WTC11 (cell line): ENCODE data around the gene TAS2R13. TPM values are rescaled to one million over a fixed set of nuclear protein-coding genes. Genes with fewer than 3 reads are reported as not detected.

Experiments
- ATAC-seq: fragments of 200-7000 bp; cut with Tn5 transposase; 2 replicates; pipeline ENCODE4 v1.10.0; 2021; ENCODE audit warnings: mild to moderate bottlenecking, moderate library complexity
- CTCF ChIA-PET: fragments of 300-600 bp; sonication (Branson Sonifier 250); formaldehyde crosslinking; loops from one replicate; lab custom pipeline; 2021; ENCODE audit warnings: antibody characterized with exemption; lab: Charles Lee
- POLR2A ChIA-PET: fragments of 350-600 bp; sonication (Branson Sonifier 250); formaldehyde crosslinking; loops from one replicate; lab custom pipeline; 2021; ENCODE audit warnings: antibody characterized with exemption; lab: Charles Lee
- DNase-seq: peaks from one replicate; pipeline ENCODE4 v3.0.0; 2021; ENCODE audit warnings: low spot score
- H3K27ac Mint-ChIP-seq: 2 replicates; pipeline ENCODE4 v1.8.0; 2021; ENCODE audit warnings: mixed read lengths
- H3K27me3 Mint-ChIP-seq: 2 replicates; pipeline ENCODE4 v1.8.0; 2021; ENCODE audit warnings: low read depth, mild to moderate bottlenecking, moderate library complexity, mixed read lengths
- H3K36me3 Mint-ChIP-seq: 2 replicates; pipeline ENCODE4 v1.8.0; 2021; ENCODE audit warnings: mixed read lengths
- H3K4me1 Mint-ChIP-seq: 2 replicates; pipeline ENCODE4 v1.8.0; 2022; ENCODE audit warnings: mixed read lengths
- H3K4me3 Mint-ChIP-seq: 2 replicates; pipeline ENCODE4 v1.8.0; 2021; ENCODE audit warnings: mild to moderate bottlenecking, moderate library complexity, mixed read lengths
- H3K9me3 Mint-ChIP-seq: 2 replicates; pipeline ENCODE4 v1.8.0; 2021; ENCODE audit warnings: mixed read lengths
- CREB1 ChIP-seq: sonication (generic); formaldehyde crosslinking; IDR thresholded peaks from 2 replicates; pipeline ENCODE4 v1.8.0; 2023; ENCODE audit warnings: mild to moderate bottlenecking, missing genetic modification reagents
- ELF4 ChIP-seq: sonication (generic); formaldehyde crosslinking; IDR thresholded peaks from 2 replicates; pipeline ENCODE4 v1.8.1; 2022; ENCODE audit warnings: low read depth, mild to moderate bottlenecking, moderate library complexity, missing genetic modification reagents
- JUN ChIP-seq: sonication (generic); formaldehyde crosslinking; IDR thresholded peaks from 2 replicates; pipeline ENCODE4 v1.8.0; 2023; ENCODE audit warnings: mild to moderate bottlenecking, missing genetic modification reagents
- MAX ChIP-seq: sonication (generic); formaldehyde crosslinking; IDR thresholded peaks from 2 replicates; pipeline ENCODE4 v1.8.0; 2022; ENCODE audit warnings: mild to moderate bottlenecking, missing genetic modification reagents
- OVOL2 ChIP-seq: fragments of 250-450 bp; sonication (Bioruptor Pico); IDR thresholded peaks from 2 replicates; pipeline ENCODE4 v1.9.0; 2021; ENCODE audit warnings: mild to moderate bottlenecking, borderline replicate concordance
- TCF7 ChIP-seq: sonication (generic); formaldehyde crosslinking; IDR thresholded peaks from 2 replicates; pipeline ENCODE4 v1.8.0; 2022; ENCODE audit warnings: mild to moderate bottlenecking, low read depth, missing genetic modification reagents, moderate library complexity
- USF2 ChIP-seq: sonication (generic); formaldehyde crosslinking; IDR thresholded peaks from 2 replicates; pipeline ENCODE4 v1.8.1; 2023; ENCODE audit warnings: mild to moderate bottlenecking, missing genetic modification reagents, moderate library complexity
- ZNF317 ChIP-seq: sonication (generic); formaldehyde crosslinking; IDR thresholded peaks from 2 replicates; pipeline ENCODE4 v1.8.1; 2023; ENCODE audit warnings: low read depth, mild to moderate bottlenecking, moderate library complexity, missing genetic modification reagents, borderline replicate concordance
- ZNF416 ChIP-seq: fragments of 250-450 bp; sonication (Bioruptor Pico); IDR thresholded peaks from 2 replicates; pipeline ENCODE4 v1.9.0; 2021; ENCODE audit warnings: mild to moderate bottlenecking, inconsistent platforms
- ZSCAN18 ChIP-seq: fragments of 250-450 bp; sonication (Bioruptor Pico); IDR thresholded peaks from 2 replicates; pipeline ENCODE4 v2.1.2; 2022; ENCODE audit warnings: mild to moderate bottlenecking, moderate library complexity
- total RNA-seq: library from RNA; stranded (reverse); gene quantifications from 3 replicates; pipeline ENCODE4 v1.2.3, GENCODE V29; 2021
- TF ChIP-seq, protein P1 (sequence below): fragments of 250-450 bp; sonication (Bioruptor Pico); IDR thresholded peaks from 2 replicates; pipeline ENCODE4 v1.9.0; 2021; ENCODE audit warnings: mild to moderate bottlenecking
- TF ChIP-seq, protein P2 (sequence below): sonication (generic); formaldehyde crosslinking; IDR thresholded peaks from 2 replicates; pipeline ENCODE4 v1.8.1; 2023; ENCODE audit warnings: mild to moderate bottlenecking, moderate library complexity, missing genetic modification reagents
- TF ChIP-seq, protein P3 (sequence below): sonication (generic); formaldehyde crosslinking; IDR thresholded peaks from 2 replicates; pipeline ENCODE4 v1.8.1; 2023; ENCODE audit warnings: mild to moderate bottlenecking, missing genetic modification reagents, borderline replicate concordance
- TF ChIP-seq, protein P4 (sequence below): sonication (generic); formaldehyde crosslinking; conservative IDR thresholded peaks from 2 replicates; pipeline ENCODE4 v1.8.1; 2022; ENCODE audit warnings: mild to moderate bottlenecking, missing genetic modification reagents
- TF ChIP-seq, protein P5 (sequence below): fragments of 250-450 bp; sonication (Bioruptor Pico); IDR thresholded peaks from 2 replicates; pipeline ENCODE4 v1.9.0; 2021; ENCODE audit warnings: moderate library complexity, mild to moderate bottlenecking, inconsistent platforms, borderline replicate concordance
- TF ChIP-seq, protein P6 (sequence below): sonication (generic); formaldehyde crosslinking; IDR thresholded peaks from 2 replicates; pipeline ENCODE4 v1.8.1; 2023; ENCODE audit warnings: mild to moderate bottlenecking, missing genetic modification reagents

TAS2R13 gene
- total RNA-seq, 1 experiment from 2014 or later = 0.37 TPM

DNA sequence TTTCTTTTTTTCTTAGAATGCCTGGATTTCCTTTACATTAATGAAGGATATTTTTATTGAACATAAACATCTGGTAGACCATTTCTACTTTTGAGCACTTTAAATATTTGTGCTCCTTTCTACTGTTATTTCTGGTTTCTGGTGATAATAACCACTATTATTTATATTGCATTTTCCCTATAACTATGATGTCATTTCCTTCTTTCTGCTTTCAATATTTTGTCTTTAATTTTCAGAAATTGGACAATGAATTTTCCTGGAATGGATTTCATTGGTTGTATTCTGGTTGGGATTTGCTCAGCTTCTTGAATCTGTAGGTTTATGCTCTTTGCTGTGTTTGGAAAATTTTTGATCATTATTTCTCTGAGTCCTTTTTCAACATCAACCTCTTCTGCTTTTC, 20.1 kb downstream of the TAS2R13 start (continued):
- TF ChIP-seq, protein P1, sequence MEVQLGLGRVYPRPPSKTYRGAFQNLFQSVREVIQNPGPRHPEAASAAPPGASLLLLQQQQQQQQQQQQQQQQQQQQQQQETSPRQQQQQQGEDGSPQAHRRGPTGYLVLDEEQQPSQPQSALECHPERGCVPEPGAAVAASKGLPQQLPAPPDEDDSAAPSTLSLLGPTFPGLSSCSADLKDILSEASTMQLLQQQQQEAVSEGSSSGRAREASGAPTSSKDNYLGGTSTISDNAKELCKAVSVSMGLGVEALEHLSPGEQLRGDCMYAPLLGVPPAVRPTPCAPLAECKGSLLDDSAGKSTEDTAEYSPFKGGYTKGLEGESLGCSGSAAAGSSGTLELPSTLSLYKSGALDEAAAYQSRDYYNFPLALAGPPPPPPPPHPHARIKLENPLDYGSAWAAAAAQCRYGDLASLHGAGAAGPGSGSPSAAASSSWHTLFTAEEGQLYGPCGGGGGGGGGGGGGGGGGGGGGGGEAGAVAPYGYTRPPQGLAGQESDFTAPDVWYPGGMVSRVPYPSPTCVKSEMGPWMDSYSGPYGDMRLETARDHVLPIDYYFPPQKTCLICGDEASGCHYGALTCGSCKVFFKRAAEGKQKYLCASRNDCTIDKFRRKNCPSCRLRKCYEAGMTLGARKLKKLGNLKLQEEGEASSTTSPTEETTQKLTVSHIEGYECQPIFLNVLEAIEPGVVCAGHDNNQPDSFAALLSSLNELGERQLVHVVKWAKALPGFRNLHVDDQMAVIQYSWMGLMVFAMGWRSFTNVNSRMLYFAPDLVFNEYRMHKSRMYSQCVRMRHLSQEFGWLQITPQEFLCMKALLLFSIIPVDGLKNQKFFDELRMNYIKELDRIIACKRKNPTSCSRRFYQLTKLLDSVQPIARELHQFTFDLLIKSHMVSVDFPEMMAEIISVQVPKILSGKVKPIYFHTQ (CRISPR knock-in tag) = no peak
- no peak for TF ChIP-seq CREB1
- TF ChIP-seq ZNF416 (CRISPR knock-in tag) = no peak
- TF ChIP-seq ELF4 (CRISPR knock-in tag) = no peak
- TF ChIP-seq TCF7 (CRISPR knock-in tag) = no peak
- no peak for TF ChIP-seq JUN (CRISPR knock-in tag)
- no peak for TF ChIP-seq ZSCAN18 (CRISPR knock-in tag)

GRCh38 chr12:10884086-10884725, 25.2 kb downstream of the TAS2R13 start, which contains the start of gene PRH1:
PRH1 (minus strand) TSS chr12:10884255; CDS start chr12:10884217, 38 bp downstream.
- TF ChIP-seq MAX (CRISPR knock-in tag) = no peak
- TF ChIP-seq, protein P2, sequence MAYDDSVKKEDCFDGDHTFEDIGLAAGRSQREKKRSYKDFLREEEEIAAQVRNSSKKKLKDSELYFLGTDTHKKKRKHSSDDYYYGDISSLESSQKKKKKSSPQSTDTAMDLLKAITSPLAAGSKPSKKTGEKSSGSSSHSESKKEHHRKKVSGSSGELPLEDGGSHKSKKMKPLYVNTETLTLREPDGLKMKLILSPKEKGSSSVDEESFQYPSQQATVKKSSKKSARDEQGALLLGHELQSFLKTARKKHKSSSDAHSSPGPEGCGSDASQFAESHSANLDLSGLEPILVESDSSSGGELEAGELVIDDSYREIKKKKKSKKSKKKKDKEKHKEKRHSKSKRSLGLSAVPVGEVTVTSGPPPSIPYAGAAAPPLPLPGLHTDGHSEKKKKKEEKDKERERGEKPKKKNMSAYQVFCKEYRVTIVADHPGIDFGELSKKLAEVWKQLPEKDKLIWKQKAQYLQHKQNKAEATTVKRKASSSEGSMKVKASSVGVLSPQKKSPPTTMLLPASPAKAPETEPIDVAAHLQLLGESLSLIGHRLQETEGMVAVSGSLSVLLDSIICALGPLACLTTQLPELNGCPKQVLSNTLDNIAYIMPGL (CRISPR knock-in tag) = no peak
- no peak for TF ChIP-seq CREB1
- TF ChIP-seq, protein P3, sequence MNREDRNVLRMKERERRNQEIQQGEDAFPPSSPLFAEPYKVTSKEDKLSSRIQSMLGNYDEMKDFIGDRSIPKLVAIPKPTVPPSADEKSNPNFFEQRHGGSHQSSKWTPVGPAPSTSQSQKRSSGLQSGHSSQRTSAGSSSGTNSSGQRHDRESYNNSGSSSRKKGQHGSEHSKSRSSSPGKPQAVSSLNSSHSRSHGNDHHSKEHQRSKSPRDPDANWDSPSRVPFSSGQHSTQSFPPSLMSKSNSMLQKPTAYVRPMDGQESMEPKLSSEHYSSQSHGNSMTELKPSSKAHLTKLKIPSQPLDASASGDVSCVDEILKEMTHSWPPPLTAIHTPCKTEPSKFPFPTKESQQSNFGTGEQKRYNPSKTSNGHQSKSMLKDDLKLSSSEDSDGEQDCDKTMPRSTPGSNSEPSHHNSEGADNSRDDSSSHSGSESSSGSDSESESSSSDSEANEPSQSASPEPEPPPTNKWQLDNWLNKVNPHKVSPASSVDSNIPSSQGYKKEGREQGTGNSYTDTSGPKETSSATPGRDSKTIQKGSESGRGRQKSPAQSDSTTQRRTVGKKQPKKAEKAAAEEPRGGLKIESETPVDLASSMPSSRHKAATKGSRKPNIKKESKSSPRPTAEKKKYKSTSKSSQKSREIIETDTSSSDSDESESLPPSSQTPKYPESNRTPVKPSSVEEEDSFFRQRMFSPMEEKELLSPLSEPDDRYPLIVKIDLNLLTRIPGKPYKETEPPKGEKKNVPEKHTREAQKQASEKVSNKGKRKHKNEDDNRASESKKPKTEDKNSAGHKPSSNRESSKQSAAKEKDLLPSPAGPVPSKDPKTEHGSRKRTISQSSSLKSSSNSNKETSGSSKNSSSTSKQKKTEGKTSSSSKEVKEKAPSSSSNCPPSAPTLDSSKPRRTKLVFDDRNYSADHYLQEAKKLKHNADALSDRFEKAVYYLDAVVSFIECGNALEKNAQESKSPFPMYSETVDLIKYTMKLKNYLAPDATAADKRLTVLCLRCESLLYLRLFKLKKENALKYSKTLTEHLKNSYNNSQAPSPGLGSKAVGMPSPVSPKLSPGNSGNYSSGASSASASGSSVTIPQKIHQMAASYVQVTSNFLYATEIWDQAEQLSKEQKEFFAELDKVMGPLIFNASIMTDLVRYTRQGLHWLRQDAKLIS (CRISPR knock-in tag) = no peak
- TF ChIP-seq ELF4 (CRISPR knock-in tag) = no peak
- TF ChIP-seq, protein P4, sequence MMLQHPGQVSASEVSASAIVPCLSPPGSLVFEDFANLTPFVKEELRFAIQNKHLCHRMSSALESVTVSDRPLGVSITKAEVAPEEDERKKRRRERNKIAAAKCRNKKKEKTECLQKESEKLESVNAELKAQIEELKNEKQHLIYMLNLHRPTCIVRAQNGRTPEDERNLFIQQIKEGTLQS = no peak
- TF ChIP-seq ZNF317 (CRISPR knock-in tag) = no peak
- TF ChIP-seq OVOL2 = no peak
- TF ChIP-seq USF2 (CRISPR knock-in tag) = no peak
- TF ChIP-seq, protein P5, sequence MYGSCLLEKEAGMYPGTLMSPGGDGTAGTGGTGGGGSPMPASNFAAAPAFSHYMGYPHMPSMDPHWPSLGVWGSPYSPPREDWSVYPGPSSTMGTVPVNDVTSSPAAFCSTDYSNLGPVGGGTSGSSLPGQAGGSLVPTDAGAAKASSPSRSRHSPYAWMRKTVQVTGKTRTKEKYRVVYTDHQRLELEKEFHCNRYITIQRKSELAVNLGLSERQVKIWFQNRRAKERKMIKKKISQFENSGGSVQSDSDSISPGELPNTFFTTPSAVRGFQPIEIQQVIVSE (CRISPR knock-in tag) = no peak
- TF ChIP-seq, protein P6, sequence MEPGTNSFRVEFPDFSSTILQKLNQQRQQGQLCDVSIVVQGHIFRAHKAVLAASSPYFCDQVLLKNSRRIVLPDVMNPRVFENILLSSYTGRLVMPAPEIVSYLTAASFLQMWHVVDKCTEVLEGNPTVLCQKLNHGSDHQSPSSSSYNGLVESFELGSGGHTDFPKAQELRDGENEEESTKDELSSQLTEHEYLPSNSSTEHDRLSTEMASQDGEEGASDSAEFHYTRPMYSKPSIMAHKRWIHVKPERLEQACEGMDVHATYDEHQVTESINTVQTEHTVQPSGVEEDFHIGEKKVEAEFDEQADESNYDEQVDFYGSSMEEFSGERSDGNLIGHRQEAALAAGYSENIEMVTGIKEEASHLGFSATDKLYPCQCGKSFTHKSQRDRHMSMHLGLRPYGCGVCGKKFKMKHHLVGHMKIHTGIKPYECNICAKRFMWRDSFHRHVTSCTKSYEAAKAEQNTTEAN (CRISPR knock-in tag) = no peak
- CTCF ChIA-PET = no interaction called here

More at GRCh38 chr12:10884086-10884725, 25.2 kb downstream of the TAS2R13 start, which contains the start of gene PRH1:
- POLR2A ChIA-PET = no interaction called here
- H3K27ac Mint-ChIP-seq = no peak within 1 kb of the TSS
- ATAC-seq = no peak
- H3K9me3 Mint-ChIP-seq = no peaks in the 10 kb centered on the region
- H3K27me3 Mint-ChIP-seq = no peaks in the 10 kb centered on the region; the same call in 1 of the 2 replicates
- peaks cover 4% of the 10 kb centered on the region; the same call in 1 of the 2 replicates for H3K36me3 Mint-ChIP-seq
- DNase-seq = no peak
- peaks cover 11% of the 10 kb centered on the region for H3K4me1 Mint-ChIP-seq
- H3K4me3 Mint-ChIP-seq = no peak within 1 kb of the TSS
